NCI-H2196 treated with DMSO at 0.1 percent for 48 hours (cell line): ENCODE data around the gene ERO1B.

Experiments used
- DNase-seq: peaks from one replicate; lab custom pipeline; 2025; ENCODE audit not compliant: unreplicated experiment; lab: John Stamatoyannopoulos, UW

ERO1B gene

GRCh38 chr1:236253918-236254637, 27.7 kb downstream of the ERO1B start:
- no peak for DNase-seq

- DNase-seq, result no peak
Measured at GRCh38 chr1:236253119-236253518, 28.6 kb downstream of the ERO1B start.

GRCh38 chr1:236251587-236251986, 30.2 kb downstream of the ERO1B start:
- DNase-seq, result no peak

GRCh38 chr1:236247286-236247685, 34.5 kb downstream of the ERO1B start:
- no peak for DNase-seq

GRCh38 chr1:236242568-236242967, 39.2 kb downstream of the ERO1B start:
- no peak for DNase-seq

- DNase-seq, result no peak
Measured at GRCh38 chr1:236240675-236241074, 41.1 kb downstream of the ERO1B start.

GRCh38 chr1:236239092-236239585, 42.6 kb downstream of the ERO1B start:
- DNase-seq, result no peak

- no peak for DNase-seq
Measured at GRCh38 chr1:236235116-236235515, 46.6 kb downstream of the ERO1B start.

- no peak for DNase-seq
Measured at GRCh38 chr1:236228411-236228810, 53.3 kb downstream of the ERO1B start.

- DNase-seq, result no peak
Measured at GRCh38 chr1:236222632-236223031, 59.1 kb downstream of the ERO1B start.

- DNase-seq, result no peak
Measured at GRCh38 chr1:236220473-236220872, 61.3 kb downstream of the ERO1B start.

- DNase-seq, result no peak
Measured at GRCh38 chr1:236214761-236215160, 67.0 kb downstream of the ERO1B start.

- no peak for DNase-seq
Measured at GRCh38 chr1:236213534-236213933, 68.2 kb downstream of the ERO1B start.

- DNase-seq, result no peak
Measured at GRCh38 chr1:236211815-236212214, 69.9 kb downstream of the ERO1B start.

- DNase-seq, result no peak
Measured at GRCh38 chr1:236209713-236210112, 72.0 kb downstream of the ERO1B start.

- no peak for DNase-seq
Measured at GRCh38 chr1:236209185-236209584, 72.6 kb downstream of the ERO1B start.

- no peak for DNase-seq
Measured at GRCh38 chr1:236207569-236207968, 74.2 kb downstream of the ERO1B start.

GRCh38 chr1:236207121-236207520, 74.6 kb downstream of the ERO1B start:
- DNase-seq, result no peak

GRCh38 chr1:236206548-236206947, 75.2 kb downstream of the ERO1B start:
- no peak for DNase-seq

GRCh38 chr1:236204656-236205055, 77.1 kb downstream of the ERO1B start:
- no peak for DNase-seq

- DNase-seq, result no peak
Measured at GRCh38 chr1:236204039-236204438, 77.7 kb downstream of the ERO1B start.

GRCh38 chr1:236201786-236202185, 80.0 kb downstream of the ERO1B start:
- DNase-seq, result no peak

- DNase-seq, result no peak
Measured at GRCh38 chr1:236200925-236201324, 80.8 kb downstream of the ERO1B start.
